Spleen (tissue), 7 donors: Measurements from ENCODE around the gene DMRTA1.

ENCODE experiments used
- CTCF ChIP-seq, 11 experiments: fragments of 200-600 bp in 7 of 11; fragments of 450-650 bp in 4 of 11; sonication (generic) in 4 of 11; IDR thresholded peaks in 8 of 11; conservative IDR thresholded peaks in 3 of 11; 1 replicate in 7 of 11; 2 replicates in 4 of 11; pipeline versions ENCODE4 v1.4.0 to v1.8.0; 2016 to 2021; ENCODE audit warnings: antibody characterized with exemption in 11 of 11, inconsistent platforms in 4 of 11, mild to moderate bottlenecking in 1 of 11
- POLR2A ChIP-seq, 3 donors: fragments of 450-650 bp; IDR thresholded peaks; one replicate each; pipeline ENCODE4 v1.5.1; 2017; ENCODE audit warnings: antibody characterized with exemption in 3 of 3, mild to moderate bottlenecking in 1 of 3
- POLR2AphosphoS5 ChIP-seq, 3 donors: sonication (generic); formaldehyde crosslinking; IDR thresholded peaks; one replicate each; pipeline ENCODE4 v1.5.1; 2017; ENCODE audit warnings: antibody characterized with exemption in 3 of 3
- donor health status: DM: no; HTN: no; CAD: no; lungs with moderate emphysema.
- donor health status: DM: no; HTN: no; CAD: no.
- donor health status: DM: no; HTN: no; CAD: no.

GRCh38 chr9:22463205-22463604 is 16.6 kb downstream of the DMRTA1 start:
- TF ChIP-seq CTCF (IDR thresholded peaks at IDR 0.05 in 8 of 11, conservative IDR thresholded peaks at IDR 0.05 in 3 of 11) (no peak), POLR2A (IDR thresholded peaks at IDR 0.05) (no peak), POLR2AphosphoS5 (IDR thresholded peaks at IDR 0.05) (no peak)
